OCI-LY3 (cell line): ENCODE data around the gene S1PR5.

Source experiments
- H2AFZ ChIP-seq: fragments of 200-600, 300-600 bp; shearing (Covaris generic); 2 replicates; pipeline ENCODE4 v1.6.0; 2014; ENCODE audit warnings: antibody characterized with exemption, low read depth, low read length
- H3K27ac ChIP-seq: fragments of 200-600, 300-600 bp; sonication (generic); 2 replicates; pipeline ENCODE4 v1.5.1; 2014; ENCODE audit warnings: mild to moderate bottlenecking, low read length, moderate library complexity, mixed read lengths
- H3K27me3 ChIP-seq: fragments of 200-600, 300-600 bp; sonication (generic); 2 replicates; pipeline ENCODE4 v1.6.1; 2014; ENCODE audit warnings: low read depth, low read length, mixed read lengths
- H3K36me3 ChIP-seq: fragments of 200-600, 300-600 bp; sonication (generic); replicated peaks from 2 replicates; pipeline ENCODE3; 2014; ENCODE audit warnings: low read depth, low read length, mixed read lengths
- H3K4me1 ChIP-seq: fragments of 300-600, 200-600 bp; sonication (generic); 2 replicates; pipeline ENCODE4 v1.6.1; 2014; ENCODE audit warnings: low read length, mixed read lengths
- H3K4me2 ChIP-seq: fragments of 200-600, 300-600 bp; sonication (generic); 2 replicates; pipeline ENCODE4 v1.6.1; 2014; ENCODE audit warnings: low read length, mixed read lengths
- H3K4me3 ChIP-seq: fragments of 300-600, 200-600 bp; sonication (generic); 2 replicates; pipeline ENCODE4 v1.5.1; 2014; ENCODE audit warnings: antibody characterized with exemption, mild to moderate bottlenecking, low read length, moderate library complexity
- H3K79me2 ChIP-seq: fragments of 300-600, 200-600 bp; shearing (Covaris generic); 2 replicates; pipeline ENCODE4 v1.6.1; 2014; ENCODE audit warnings: mild to moderate bottlenecking, low read length, mixed read lengths
- H3K9ac ChIP-seq: fragments of 300-600, 200-600 bp; shearing (Covaris generic); 2 replicates; pipeline ENCODE4 v1.6.0; 2014; ENCODE audit warnings: mild to moderate bottlenecking, low read length, moderate library complexity
- H3K9me3 ChIP-seq: fragments of 200-600, 300-600 bp; shearing (Covaris generic); 2 replicates; pipeline ENCODE4 v1.6.1; 2014; ENCODE audit warnings: low read length, mixed read lengths; ENCODE audit not compliant: insufficient read depth
- H4K20me1 ChIP-seq: fragments of 200-600, 300-600 bp; sonication (generic); 2 replicates; pipeline ENCODE4 v1.6.1; 2016; ENCODE audit warnings: low read length, mixed read lengths; ENCODE audit not compliant: insufficient read depth
- CTCF ChIP-seq: fragments of 200-600, 300-600 bp; sonication (generic); IDR thresholded peaks from 2 replicates; pipeline ENCODE4 v1.5.1; 2014; ENCODE audit warnings: antibody characterized with exemption, low read length, low read depth
- EZH2phosphoT487 ChIP-seq: fragments of 200-600 bp; shearing (Covaris generic); IDR thresholded peaks from 2 replicates; pipeline ENCODE4 v1.6.1; 2018; ENCODE audit warnings: antibody characterized with exemption, mixed run types, low read depth

Gene S1PR5

DNA sequence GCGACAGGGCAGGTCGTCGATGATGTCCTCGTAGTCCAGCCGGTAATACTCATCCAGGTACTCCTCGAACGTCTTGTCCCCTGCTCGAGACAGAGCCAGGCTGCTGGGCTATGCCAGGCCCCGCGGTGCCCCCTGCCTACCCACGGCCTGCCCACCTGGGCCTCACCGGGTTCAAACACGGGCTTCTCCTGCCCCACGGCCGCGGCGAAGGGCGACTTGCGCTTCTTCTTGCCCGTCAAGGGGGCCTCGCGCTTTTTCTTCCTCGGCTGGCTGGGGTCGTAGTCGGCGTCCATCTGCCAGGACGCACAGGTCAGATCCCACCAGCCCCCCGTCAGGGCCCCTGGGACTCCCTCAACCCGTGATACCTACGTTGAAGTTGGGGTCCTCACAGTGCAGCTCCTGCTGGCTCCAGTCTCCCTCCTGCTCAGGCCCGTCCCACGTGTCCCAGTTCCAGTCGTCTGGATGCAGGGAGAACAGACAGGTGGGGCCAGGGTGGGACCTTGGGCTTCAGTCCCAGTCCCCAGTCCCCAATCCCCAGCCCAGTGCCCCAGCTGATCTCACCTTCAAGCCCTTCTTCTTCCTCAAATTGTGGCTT is 40.5 kb upstream of the S1PR5 start:
- Histone ChIP-seq H2AFZ (no peak overlapping the region), H3K9ac (no peak overlapping the region), H3K27me3 (no peaks in the 10 kb centered on the region), H3K36me3 (peaks cover 77% of the 10 kb centered on the region), H3K4me1 (no peaks in the 10 kb centered on the region), H3K79me2 (peaks cover 3% of the 10 kb centered on the region), H3K4me3 (no peak overlapping the region), H3K4me2 (no peak overlapping the region), H3K9me3 (no peaks in the 10 kb centered on the region), H3K27ac (no peak overlapping the region), H4K20me1 (no peaks in the 10 kb centered on the region)
- TF ChIP-seq EZH2phosphoT487, result no peak
- TF ChIP-seq CTCF, result no peak

DNA sequence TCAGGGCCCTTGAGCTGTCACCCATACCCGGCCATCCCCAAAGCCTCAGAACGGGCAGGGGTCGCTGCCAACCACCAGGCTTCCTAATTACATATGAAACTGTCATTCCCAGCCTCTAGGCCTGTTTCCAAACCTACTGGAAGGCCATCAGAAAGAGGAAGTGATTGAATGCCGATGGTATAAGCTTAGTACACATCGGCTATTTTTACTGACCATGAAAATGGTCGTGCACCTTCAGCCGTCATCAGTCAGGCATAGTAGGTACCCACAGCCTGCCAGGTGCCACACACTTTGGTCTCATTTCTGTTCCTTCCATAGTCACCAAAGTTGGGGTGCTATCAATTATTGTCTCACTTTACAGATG is 38.3 kb upstream of the S1PR5 start:
- Histone ChIP-seq H3K4me3 (no peak overlapping the region), H2AFZ (no peak overlapping the region), H3K9ac (no peak overlapping the region), H3K9me3 (no peaks in the 10 kb centered on the region), H3K79me2 (no peaks in the 10 kb centered on the region), H3K36me3 (peaks cover 68% of the 10 kb centered on the region), H3K27ac (no peak overlapping the region), H3K27me3 (no peaks in the 10 kb centered on the region), H4K20me1 (no peaks in the 10 kb centered on the region), H3K4me1 (no peaks in the 10 kb centered on the region), H3K4me2 (no peak overlapping the region)
- TF ChIP-seq EZH2phosphoT487, result no peak
- TF ChIP-seq CTCF, result no peak

GRCh38 chr19:10554760-10555609 is 37.7 kb upstream of the S1PR5 start:
- Histone ChIP-seq H3K79me2 (no peaks in the 10 kb centered on the region), H3K4me2 (no peak overlapping the region), H4K20me1 (no peaks in the 10 kb centered on the region), H3K9ac (no peak overlapping the region), H3K36me3 (peaks cover 67% of the 10 kb centered on the region), H2AFZ (no peak overlapping the region), H3K4me3 (no peak overlapping the region), H3K9me3 (no peaks in the 10 kb centered on the region), H3K4me1 (0 out of 2 replicates have a peak, but pooled peaks cover 3% of the 10 kb centered on the region), H3K27me3 (no peaks in the 10 kb centered on the region), H3K27ac (no peak overlapping the region)
- no peak for TF ChIP-seq CTCF
- TF ChIP-seq EZH2phosphoT487, result no peak

DNA sequence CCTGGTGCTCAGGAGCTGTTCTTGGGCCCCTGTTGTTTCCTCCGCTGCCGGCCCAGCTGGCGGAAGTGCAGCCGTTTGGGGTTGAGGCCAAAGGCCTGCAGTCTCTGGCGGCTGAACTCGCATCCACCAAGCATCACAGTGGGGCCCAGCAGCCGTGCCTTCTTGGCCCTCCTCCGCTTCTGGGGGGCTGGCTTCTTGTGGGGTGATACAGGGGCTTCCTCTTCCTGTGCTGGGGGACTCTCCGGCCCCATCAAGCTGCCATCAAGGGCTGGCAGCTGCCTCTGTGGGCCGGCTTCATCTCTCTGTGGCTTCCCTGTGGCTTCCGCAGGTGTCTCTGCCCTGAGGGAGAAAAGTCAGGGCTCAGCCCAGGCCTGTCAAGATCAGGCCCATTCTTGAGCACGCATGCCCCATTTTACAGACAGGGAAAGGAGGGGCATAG is 36.7 kb upstream of the S1PR5 start:
- Histone ChIP-seq H3K4me1 (0 out of 2 replicates have a peak, but pooled peaks cover 4% of the 10 kb centered on the region), H3K79me2 (no peaks in the 10 kb centered on the region), H3K9ac (no peak overlapping the region), H4K20me1 (no peaks in the 10 kb centered on the region), H3K4me3 (no peak overlapping the region), H3K27me3 (no peaks in the 10 kb centered on the region), H3K36me3 (peaks cover 62% of the 10 kb centered on the region), H3K27ac (no peak overlapping the region), H3K9me3 (no peaks in the 10 kb centered on the region), H2AFZ (no peak overlapping the region), H3K4me2 (no peak overlapping the region)
- no peak for TF ChIP-seq EZH2phosphoT487
- TF ChIP-seq CTCF, result no peak
